DMS53 treated with DMSO at 0.1 percent for 48 hours (cell line): Measurements from ENCODE around the gene SERPINF2.
"Not testable (repeated sequence)": the region's sequence is repeated elsewhere in the genome, so short reads cannot be mapped to it uniquely, and the experiment has no call there.

Experiments used
- DNase-seq: peaks from one replicate; lab custom pipeline; 2025; ENCODE audit not compliant: unreplicated experiment; lab: John Stamatoyannopoulos, UW

SERPINF2 gene

GRCh38 chr17:1762233-1762900 is 19.7 kb downstream of the SERPINF2 start:
- DNase-seq: no peak

DNA sequence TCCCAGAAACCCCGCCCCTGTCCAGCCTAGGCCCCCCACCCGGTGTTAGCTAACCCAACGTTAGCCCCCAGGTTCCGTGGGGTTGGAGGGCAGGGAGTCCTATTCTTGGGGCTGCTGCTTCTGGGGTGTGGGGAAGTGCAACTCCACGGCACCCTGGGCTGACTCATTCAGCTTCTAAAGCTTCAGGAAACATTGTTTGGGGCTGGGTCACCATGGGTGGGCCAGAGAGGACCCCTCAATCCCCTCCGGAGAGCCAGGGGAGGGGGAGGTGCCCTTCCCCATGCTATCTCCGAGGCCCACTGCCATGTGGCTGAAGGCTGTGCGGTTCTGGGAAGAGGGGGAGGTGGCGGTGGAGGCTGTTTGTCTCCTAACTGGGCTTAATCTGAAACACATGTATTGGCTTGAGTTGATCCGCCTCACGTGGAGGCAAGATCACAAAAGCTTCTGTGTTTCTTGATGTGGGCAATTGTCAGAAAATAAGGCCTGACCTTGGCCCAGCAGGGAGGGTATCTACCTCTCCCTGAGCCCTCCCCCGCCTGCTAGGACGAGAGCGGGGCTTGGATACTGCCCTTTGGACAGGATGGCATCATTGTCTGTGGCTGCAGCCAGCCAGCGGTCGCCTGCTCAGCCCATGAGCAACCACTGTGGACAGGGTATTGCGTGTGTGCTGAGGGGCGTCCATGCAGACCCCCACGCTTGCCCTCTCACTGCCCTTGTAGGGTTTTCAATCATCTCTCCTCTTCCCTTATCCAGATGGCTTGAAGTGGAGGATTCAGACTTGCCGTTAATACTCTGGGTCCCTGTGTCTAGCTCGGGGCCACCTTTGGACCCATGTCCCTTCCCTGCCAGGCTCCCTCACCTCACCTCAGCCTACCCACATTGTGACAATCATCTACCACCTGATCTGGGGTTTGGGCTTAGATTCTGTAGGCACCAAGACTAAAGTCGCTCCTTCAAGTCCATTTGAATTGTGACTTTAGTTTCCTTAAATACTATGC is 20.5 kb downstream of the SERPINF2 start:
- DNase-seq: no peak

GRCh38 chr17:1764284-1764683 is 21.6 kb downstream of the SERPINF2 start:
- no peak for DNase-seq

DNA sequence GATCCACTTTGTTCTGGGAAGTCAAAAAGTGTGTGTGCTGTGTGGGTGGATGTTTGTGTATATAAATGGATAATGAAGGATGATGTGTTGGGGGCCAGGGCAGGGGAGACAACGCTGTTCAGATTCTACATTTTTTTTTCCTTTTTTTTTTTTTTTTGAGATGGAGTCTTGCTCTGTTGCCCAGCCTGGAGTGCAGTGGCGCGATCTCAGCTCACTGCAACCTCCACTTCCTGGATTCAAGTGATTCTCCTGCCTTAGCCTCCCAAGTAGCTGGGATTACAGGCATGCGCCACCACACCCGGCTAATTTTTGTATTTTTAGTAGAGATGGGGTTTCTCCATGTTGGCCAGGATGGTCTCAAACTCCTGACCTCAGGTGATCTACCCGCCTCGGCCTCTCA is 22.0 kb downstream of the SERPINF2 start:
- DNase-seq: not testable (repeated sequence)

GRCh38 chr17:1765576-1765975 is 22.9 kb downstream of the SERPINF2 start:
- DNase-seq: no peak

DNA sequence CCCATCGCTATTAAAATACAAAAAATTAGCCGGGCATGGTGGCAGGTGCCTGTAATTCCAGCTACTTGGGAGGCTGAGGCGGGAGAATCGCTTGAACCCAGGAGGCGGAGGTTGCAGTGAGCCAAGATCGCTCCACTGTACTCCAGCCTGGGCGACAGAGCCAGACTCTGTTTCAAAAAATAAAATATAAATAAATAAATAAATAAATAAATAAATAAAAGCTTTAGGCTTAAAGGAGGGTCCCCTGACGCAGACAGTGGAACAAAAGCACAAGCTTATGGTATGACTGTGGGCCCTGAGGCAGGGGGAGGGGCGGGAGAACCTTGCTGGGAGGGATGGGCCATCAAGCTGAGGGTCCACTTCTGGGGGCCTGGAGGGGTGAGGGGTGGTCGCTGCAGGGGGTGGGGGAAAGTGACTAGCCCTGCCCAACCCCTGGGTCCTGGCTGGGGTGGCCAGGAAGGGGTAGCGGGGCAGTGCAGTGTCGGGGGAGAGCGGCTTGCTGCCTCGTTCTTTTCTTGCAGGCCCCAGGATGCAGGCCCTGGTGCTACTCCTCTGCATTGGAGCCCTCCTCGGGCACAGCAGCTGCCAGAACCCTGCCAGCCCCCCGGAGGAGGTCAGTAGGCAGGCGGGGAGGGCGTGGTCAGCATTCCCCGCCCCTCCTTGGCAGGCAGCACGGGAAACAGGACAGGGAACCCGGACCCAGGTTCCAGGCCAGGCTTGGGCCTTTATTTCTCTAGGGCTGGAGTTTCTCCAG is 23.9 kb downstream of the SERPINF2 start:
- DNase-seq: no peak

GRCh38 chr17:1767358-1767757 is 24.7 kb downstream of the SERPINF2 start:
- no peak for DNase-seq

- DNase-seq: peak; percentile 16
Measured at GRCh38 chr17:1769822-1770477, 27.3 kb downstream of the SERPINF2 start.

- not testable (repeated sequence) for DNase-seq
Measured at GRCh38 chr17:1773000-1773695, 30.5 kb downstream of the SERPINF2 start.

DNA sequence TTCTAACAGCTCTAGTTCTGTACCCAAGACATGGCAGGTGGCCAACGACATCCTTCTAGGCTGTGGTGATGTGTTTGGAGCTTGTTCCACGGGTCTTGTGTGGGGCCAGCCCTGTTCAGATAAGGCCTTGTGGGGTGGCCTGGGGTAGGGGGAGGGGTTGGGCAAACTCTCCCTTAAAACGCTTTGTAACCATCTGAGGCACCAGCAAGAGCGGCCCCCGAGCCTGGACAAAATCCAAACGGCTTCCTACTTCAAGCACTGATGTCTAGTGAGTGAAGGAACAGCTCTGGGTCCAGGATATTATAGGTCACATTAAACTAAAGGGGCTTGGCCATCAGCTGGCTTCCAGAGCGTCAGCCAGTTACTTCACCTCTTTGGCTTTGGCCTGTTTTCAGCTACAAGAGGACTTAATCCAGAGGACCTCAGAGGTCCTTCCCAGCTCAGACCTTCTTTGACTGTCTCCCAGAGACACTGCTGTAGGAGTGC is 31.1 kb downstream of the SERPINF2 start:
- DNase-seq: no peak

DNA sequence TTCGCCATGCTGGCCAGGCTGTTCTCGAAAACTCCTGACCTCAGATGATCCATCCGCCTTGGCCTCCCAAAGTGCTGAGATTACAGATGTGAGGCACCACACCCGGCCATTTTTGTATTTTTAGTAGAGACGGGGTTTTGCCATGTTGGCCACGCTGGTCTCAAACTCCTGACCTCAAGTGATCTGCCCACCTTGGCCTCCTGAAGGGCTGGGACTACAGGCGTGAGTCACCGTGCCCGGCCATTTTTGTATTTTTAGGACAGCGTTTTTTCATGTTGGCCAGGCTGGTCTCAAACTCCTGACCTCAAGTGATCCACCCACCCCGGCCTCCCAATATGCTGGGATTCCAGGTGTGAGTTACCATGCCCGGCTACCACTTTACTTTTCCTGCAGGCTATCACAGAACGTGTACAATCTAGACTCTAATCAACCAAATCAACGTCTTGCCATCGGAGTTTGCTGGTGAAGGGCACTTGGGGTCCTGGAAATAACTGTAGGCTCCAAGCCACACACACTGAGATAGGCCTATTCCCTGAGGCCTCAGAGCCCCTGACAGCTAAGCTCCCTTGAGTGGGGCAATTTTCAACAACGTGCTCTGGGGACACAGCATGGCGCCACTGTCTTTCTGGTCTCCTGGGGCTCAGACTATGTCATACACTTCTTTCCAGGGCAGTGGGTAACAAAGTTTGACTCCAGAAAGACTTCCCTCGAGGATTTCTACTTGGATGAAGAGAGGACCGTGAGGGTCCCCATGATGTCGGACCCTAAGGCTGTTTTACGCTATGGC is 31.9 kb downstream of the SERPINF2 start:
- DNase-seq: no peak

- DNase-seq: no peak
Measured at GRCh38 chr17:1776328-1776727, 33.7 kb downstream of the SERPINF2 start.

- no peak for DNase-seq
Measured at GRCh38 chr17:1776857-1777256, 34.2 kb downstream of the SERPINF2 start.

- DNase-seq: no peak
Measured at GRCh38 chr17:1779571-1780131, 37.0 kb downstream of the SERPINF2 start.

GRCh38 chr17:1782171-1782567 is 39.5 kb downstream of the SERPINF2 start:
- DNase-seq: no peak

DNA sequence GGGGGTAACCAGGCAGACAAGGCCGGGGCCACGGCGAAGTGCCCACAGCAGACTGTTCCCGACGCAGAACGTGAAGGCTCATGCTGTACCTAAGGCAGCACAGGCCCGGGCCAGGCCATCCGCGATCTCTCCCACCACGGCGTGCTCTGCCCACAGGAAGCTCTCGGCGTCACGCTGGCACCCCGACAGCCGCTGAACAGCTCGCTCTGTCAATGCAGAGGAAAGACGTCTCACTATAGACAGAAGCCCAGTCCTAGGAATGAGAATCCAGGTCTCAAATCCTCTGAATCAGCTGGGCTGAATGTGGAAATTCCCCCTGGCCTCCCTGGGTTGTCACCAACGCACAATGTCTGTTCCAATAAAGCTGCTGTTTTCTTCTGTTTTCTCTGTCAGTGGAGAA is 40.6 kb downstream of the SERPINF2 start:
- DNase-seq: no peak

DNA sequence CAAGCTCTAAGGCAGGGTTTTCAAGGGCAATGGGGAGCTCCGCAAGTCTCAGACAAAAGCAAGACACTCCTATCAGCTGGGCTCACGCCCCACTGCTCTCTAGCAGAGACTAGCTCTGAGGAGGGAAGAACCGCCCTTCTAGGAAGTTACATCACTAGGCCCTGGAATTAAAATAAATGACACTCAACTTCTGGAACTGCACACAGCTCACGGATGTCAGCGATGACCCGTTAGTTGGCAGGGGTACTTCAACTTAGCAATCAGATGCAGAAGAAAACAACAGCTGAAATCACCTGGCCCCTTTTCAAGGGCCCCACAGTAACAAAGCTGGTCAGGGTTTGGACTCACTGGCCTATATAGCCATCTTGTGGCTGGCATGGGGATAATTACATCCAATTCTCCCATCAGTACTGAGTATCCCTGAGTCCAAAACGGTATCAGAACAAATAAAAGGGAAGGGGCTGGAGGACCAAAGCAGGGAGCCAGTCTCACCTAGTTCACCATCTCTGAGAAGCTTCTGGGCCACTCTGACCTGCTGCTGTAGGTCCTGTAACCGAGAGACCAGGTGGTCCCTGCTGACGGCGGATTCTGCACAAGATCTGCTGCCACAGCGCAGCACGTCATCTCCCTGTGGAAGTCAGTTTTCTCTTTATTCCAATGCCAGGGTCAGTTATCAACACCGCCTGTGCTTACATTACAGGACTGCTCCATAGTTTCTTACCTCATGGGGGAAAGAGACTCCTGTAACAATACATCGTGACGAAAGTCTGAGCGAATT is 41.4 kb downstream of the SERPINF2 start:
- no peak for DNase-seq

DNA sequence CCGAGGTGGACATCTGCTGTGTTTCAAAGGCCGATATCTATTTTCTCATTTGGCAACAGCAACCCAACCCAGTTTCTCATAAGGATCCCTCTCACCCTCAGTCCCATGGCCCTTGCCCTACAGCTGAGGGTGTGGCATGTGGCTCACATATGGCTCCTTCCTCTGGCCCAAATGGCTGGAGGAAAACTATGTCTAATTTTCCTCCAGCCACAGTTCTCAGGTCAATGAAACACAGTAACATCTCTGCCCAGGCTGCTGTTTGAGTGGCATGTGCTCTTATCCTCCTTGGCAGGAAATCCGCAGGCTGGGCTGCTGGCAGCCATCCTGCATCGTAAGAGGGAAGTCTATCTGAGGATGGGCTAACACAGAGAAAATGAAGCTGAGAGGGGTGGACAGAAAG is 43.3 kb downstream of the SERPINF2 start:
- no peak for DNase-seq
